ENCODE results near the gene ELL. TPM values are rescaled to one million over a fixed set of nuclear protein-coding genes. Genes with fewer than 3 reads are reported as not detected.
A peak's percentile ranks its signal among the peaks of the same experiment; 100 is the strongest.
"Not testable (repeated sequence)": the region's sequence is repeated elsewhere in the genome, so short reads cannot be mapped to it uniquely, and the experiment has no call there.

Gene ELL
- total RNA-seq, 1 donor = 19.9 TPM

- no peak for DNase-seq (ENCODE audit: low read depth)
- no peak for TF ChIP-seq CTCF (IDR thresholded peaks at IDR 0.05; ENCODE audit: insufficient read depth, low read depth, low read length)
Measured at GRCh38 chr19:18532168-18532890, 10.5 kb upstream of the ELL start.

GRCh38 chr19:18531485-18531884, 9.6 kb upstream of the ELL start:
- H3K4me3 ChIP-seq (ENCODE audit: low read depth, low read length) = no peak overlapping the region

More at GRCh38 chr19:18532168-18532890, 10.5 kb upstream of the ELL start:
- H3K4me3 ChIP-seq (ENCODE audit: low read depth, low read length) = no peak overlapping the region

GRCh38 chr19:18529782-18530181, 7.9 kb upstream of the ELL start:
- DNase-seq (ENCODE audit: low read depth) = no peak
- H3K4me3 ChIP-seq (ENCODE audit: low read depth, low read length) = no peak overlapping the region
- TF ChIP-seq CTCF (IDR thresholded peaks at IDR 0.05; ENCODE audit: insufficient read depth, low read depth, low read length) = no peak

More at GRCh38 chr19:18531485-18531884, 9.6 kb upstream of the ELL start:
- no peak for TF ChIP-seq CTCF (IDR thresholded peaks at IDR 0.05; ENCODE audit: insufficient read depth, low read depth, low read length)
- DNase-seq (ENCODE audit: low read depth) = no peak

GRCh38 chr19:18526316-18526715, 4.4 kb upstream of the ELL start:
- no peak for TF ChIP-seq CTCF (IDR thresholded peaks at IDR 0.05; ENCODE audit: insufficient read depth, low read depth, low read length)
- no peak overlapping the region for H3K4me3 ChIP-seq (ENCODE audit: low read depth, low read length)
- no peak for DNase-seq (ENCODE audit: low read depth)

GRCh38 chr19:18523841-18524240, 2.0 kb upstream of the ELL start:
- H3K4me3 ChIP-seq (ENCODE audit: low read depth, low read length) = no peak overlapping the region
- no peak for DNase-seq (ENCODE audit: low read depth)
- no peak for TF ChIP-seq CTCF (IDR thresholded peaks at IDR 0.05; ENCODE audit: insufficient read depth, low read depth, low read length)

GRCh38 chr19:18522862-18523440, 1.1 kb upstream of the ELL start:
- DNase-seq (ENCODE audit: low read depth) = not testable (repeated sequence)
- H3K4me3 ChIP-seq (ENCODE audit: low read depth, low read length) = peak overlapping the region; percentile 38

- H3K4me3 ChIP-seq (ENCODE audit: low read depth, low read length) = peak overlapping the region; percentile 76
- peak; percentile 12 for TF ChIP-seq CTCF (IDR thresholded peaks at IDR 0.05; ENCODE audit: insufficient read depth, low read depth, low read length)
- peak; percentile 100 for DNase-seq (ENCODE audit: low read depth)
Measured at GRCh38 chr19:18522124-18522861, 423 bp upstream of the ELL start.

Measured in fibroblast of villous mesenchyme (primary cell).